HepG2 (cell line): ENCODE results near the gene SNAP47. TPM values are rescaled to one million over a fixed set of nuclear protein-coding genes. Genes with fewer than 3 reads are reported as not detected.

Source experiments
- ATAC-seq: fragments of 200-7000 bp; cut with Tn5 transposase; 3 replicates; pipeline ENCODE4 v1.9.1; 2020; ENCODE audit warnings: mild to moderate bottlenecking, moderate library complexity
- BruUV-seq: library from RNA; stranded (reverse); fragments of 400-500 nt; replicated peaks from 2 replicates; lab custom pipeline; 2021; lab: Mats Ljungman, UMichigan
- CTCF ChIA-PET: fragments of 300-600 bp; formaldehyde crosslinking; extraction: SDS; loops from one replicate; lab custom pipeline; 2021; ENCODE audit warnings: low total read pairs, inconsistent platforms, low intra/inter-chr PET ratio; lab: Yijun Ruan, JAX
- POLR2A ChIA-PET: fragments of 350-600 bp; sonication (Branson Sonifier 250); formaldehyde crosslinking; loops from one replicate; lab custom pipeline; 2020; ENCODE audit warnings: antibody characterized with exemption, inconsistent platforms; lab: Yijun Ruan, JAX
- DNase-seq: peaks from one replicate; pipeline ENCODE4 v3.0.0-alpha.2; 2015; ENCODE audit warnings: low spot score
- FAIRE-seq: peaks from 3 replicates; lab custom pipeline; 2011; peaks lifted over from hg19 to GRCh38; lab: Jason Lieb, UNC
- H2AFZ ChIP-seq: one replicate; pipeline ENCODE4 v1.6.1; 2011; ENCODE audit warnings: low read length, inconsistent platforms
- H3K27ac ChIP-seq: fragments of 300-600 bp; 3 replicates; pipeline ENCODE4 v1.8.0; 2011; ENCODE audit warnings: mixed run types, mild to moderate bottlenecking, mixed read lengths, low read length, inconsistent platforms; ENCODE audit not compliant: insufficient read depth; ENCODE audit errors: extremely low read length
- H3K27me3 ChIP-seq, 2 experiments: fragments of 200-600 bp in 1 of 2; 2 replicates in 1 of 2; 3 replicates in 1 of 2; pipeline versions ENCODE4 v1.6.0 to v1.8.0; 2011; ENCODE audit warnings: low read length in 2 of 2, mild to moderate bottlenecking in 2 of 2, moderate library complexity in 2 of 2, inconsistent platforms in 1 of 2; ENCODE audit not compliant: insufficient read depth in 2 of 2, control insufficient read depth in 1 of 2
- H3K36me3 ChIP-seq, 2 experiments: fragments of 200-600 bp in 1 of 2; replicated peaks in 1 of 2; 2 replicates in 1 of 2; 3 replicates in 1 of 2; pipeline versions ENCODE4 v1.5.1 to v1.8.0; 2011; ENCODE audit warnings: low read length in 2 of 2, inconsistent platforms in 1 of 2; ENCODE audit not compliant: insufficient read depth in 2 of 2, control insufficient read depth in 1 of 2
- H3K4me1 ChIP-seq: 2 replicates; pipeline ENCODE4 v1.5.1; 2012; ENCODE audit warnings: low read length, inconsistent platforms; ENCODE audit not compliant: insufficient read depth
- H3K4me2 ChIP-seq: 2 replicates; pipeline ENCODE4 v1.6.0; 2011; ENCODE audit warnings: low read depth, low read length, inconsistent platforms
- H3K4me3 ChIP-seq, 3 experiments: fragments of 200-600 bp in 1 of 3; sonication (generic), shearing (Covaris generic) in 1 of 3; replicated peaks in 1 of 3; 2 replicates each; pipeline ENCODE4 v1.5.1; 2011 to 2016; ENCODE audit warnings: low read length in 3 of 3, inconsistent platforms in 2 of 3, low read depth in 2 of 3, mild to moderate bottlenecking in 2 of 3, control low read depth in 1 of 3, mixed read lengths in 1 of 3; ENCODE audit not compliant: insufficient read depth in 1 of 3
- H3K79me2 ChIP-seq: one replicate; pipeline ENCODE4 v1.6.1; 2011; ENCODE audit warnings: low read length, inconsistent platforms; ENCODE audit not compliant: insufficient read depth
- H3K9ac ChIP-seq: 2 replicates; pipeline ENCODE4 v1.6.0; 2011; ENCODE audit warnings: mild to moderate bottlenecking, low read depth, low read length, inconsistent platforms; ENCODE audit not compliant: insufficient read depth
- H3K9me3 ChIP-seq: 2 replicates; pipeline ENCODE4 v1.5.1; 2012; ENCODE audit warnings: mild to moderate bottlenecking, low read length
- H4K20me1 ChIP-seq: 2 replicates; pipeline ENCODE4 v1.6.0; 2011; ENCODE audit warnings: inconsistent platforms, mild to moderate bottlenecking, low read length, moderate library complexity; ENCODE audit not compliant: insufficient read depth
- CEBPG ChIP-seq: IDR thresholded peaks from 2 replicates; pipeline ENCODE4 v1.6.1; 2016
- ESRRA ChIP-seq: sonication (generic); formaldehyde crosslinking; IDR thresholded peaks from 2 replicates; pipeline ENCODE4 v1.5.1; 2020; ENCODE audit warnings: mild to moderate bottlenecking, low read depth, missing genetic modification reagents
- GMEB2 ChIP-seq: IDR thresholded peaks from 2 replicates; pipeline ENCODE4 v1.6.1; 2016; ENCODE audit warnings: missing biosample characterization, missing genetic modification reagents, low read depth
- HES4 ChIP-seq: sonication (generic); formaldehyde crosslinking; IDR thresholded peaks from 2 replicates; pipeline ENCODE4 v1.9.0; 2021; ENCODE audit warnings: mild to moderate bottlenecking, missing genetic modification reagents, borderline replicate concordance
- HNF4G ChIP-seq, 2 experiments: sonication (generic) in 1 of 2; formaldehyde crosslinking in 1 of 2; IDR thresholded peaks; 2 replicates each; pipeline versions ENCODE4 v1.4.0 to v1.6.1; 2011 to 2020; ENCODE audit warnings: borderline replicate concordance in 2 of 2, low read depth in 2 of 2, mild to moderate bottlenecking in 2 of 2, low read length in 1 of 2, missing genetic modification reagents in 1 of 2, moderate library complexity in 1 of 2
- MAX ChIP-seq: IDR thresholded peaks from 2 replicates; pipeline ENCODE4 v1.6.1; 2012; ENCODE audit warnings: inconsistent platforms
- PRDM10 ChIP-seq: sonication (generic); formaldehyde crosslinking; IDR thresholded peaks from 2 replicates; pipeline ENCODE4 v1.4.0; 2020; ENCODE audit warnings: low read depth, missing genetic modification reagents
- RFX5 ChIP-seq: IDR thresholded peaks from 2 replicates; pipeline ENCODE4 v1.6.1; 2011; ENCODE audit warnings: low read depth, low read length, improper control_type of control experiment
- SATB2 ChIP-seq: sonication (generic); formaldehyde crosslinking; IDR thresholded peaks from 2 replicates; pipeline ENCODE4 v1.5.0; 2020; ENCODE audit warnings: missing genetic modification reagents
- SETDB1 ChIP-seq: sonication (generic); formaldehyde crosslinking; IDR thresholded peaks from 2 replicates; pipeline ENCODE4 v1.5.1; 2020; ENCODE audit warnings: missing genetic modification reagents, mild to moderate bottlenecking, borderline replicate concordance
- SKI ChIP-seq: fragments of 450-650 bp; IDR thresholded peaks from one replicate; pipeline ENCODE4 v1.6.1; 2018; ENCODE audit warnings: mild to moderate bottlenecking; ENCODE audit not compliant: partially characterized antibody
- TP53 ChIP-seq: sonication (generic); formaldehyde crosslinking; conservative IDR thresholded peaks from 2 replicates; pipeline ENCODE4 v1.4.0; 2020; ENCODE audit warnings: missing genetic modification reagents
- ZFY ChIP-seq: sonication (generic); formaldehyde crosslinking; IDR thresholded peaks from 2 replicates; pipeline ENCODE4 v1.4.0; 2020; ENCODE audit warnings: missing genetic modification reagents
- ZNF281 ChIP-seq: sonication (generic); formaldehyde crosslinking; IDR thresholded peaks from 2 replicates; pipeline ENCODE4 v1.4.0; 2020; ENCODE audit warnings: missing genetic modification reagents, borderline replicate concordance
- ZNF34 ChIP-seq: sonication (generic); formaldehyde crosslinking; IDR thresholded peaks from 2 replicates; pipeline ENCODE4 v1.4.0; 2020; ENCODE audit warnings: mild to moderate bottlenecking, missing genetic modification reagents, borderline replicate concordance
- WGBS: methylation state at CpG from one replicate; pipeline ENCODE4 v1.1.6; 2017; ENCODE audit warnings: low lambda C conversion rate; 5-methylcytosine and 5-hydroxymethylcytosine counted together
- in situ Hi-C: cut with HindIII; loops from 2 replicates; pipeline ENCODE4 v1.10.0; 2017; ENCODE audit warnings: low pct_unique_long_range_greater_than_20kb; ENCODE audit not compliant: extremely low pct_ligation_motif_present
- intact Hi-C: fragments of 100-400 bp; cut with micrococcal nuclease; formaldehyde crosslinking; loops from one replicate; pipeline ENCODE4 v1.10.0; 2022; ENCODE audit not compliant: unreplicated experiment
- polyA plus RNA-seq, 8 experiments: library from polyadenylated mRNA; depleted of rRNA in 3 of 8; stranded (reverse) in 7 of 8; unstranded in 1 of 8; fragments of >200 nt; fragmentation: Illumina TruSeq in 4 of 8; extraction: Trizol in 4 of 8; gene quantifications; 2 replicates each; pipeline versions ENCODE4 v1.2.1 to v1.2.3, GENCODE V29; 2011 to 2016; ENCODE audit warnings: low read depth in 4 of 8, missing spikeins in 1 of 8, mixed read lengths in 1 of 8; ENCODE audit not compliant: insufficient read depth in 1 of 8
- total RNA-seq, 5 experiments: library from RNA; depleted of rRNA; stranded (reverse); fragments of >200 nt; fragmentation: Illumina TruSeq; extraction: Trizol; gene quantifications; 2 replicates each; pipeline ENCODE4 v1.2.3, GENCODE V29; 2016; ENCODE audit warnings: low read depth in 1 of 5

The SNAP47 gene
- total and polyA plus RNA-seq, 2 of the 13 experiments (the other 11 are each of a cell fraction or from before 2014, with no cell fraction given): 13.6 to 25.1 TPM

GRCh38 chr1:227792216-227793078 is 57.2 kb downstream of the SNAP47 start:
- WGBS: 9% methylated on average over 8 of the region's 19 CpGs
- H3K27ac ChIP-seq: no peak overlapping the region
- H2AFZ ChIP-seq: no peak overlapping the region
- H3K9me3 ChIP-seq: no peaks in the 10 kb centered on the region
- H3K79me2 ChIP-seq: no peaks in the 10 kb centered on the region
- FAIRE-seq: no peak
- no peak for ATAC-seq
- no peak overlapping the region for H3K4me2 ChIP-seq
- peaks cover 11 to 48% of the 10 kb centered on the region in 2 experiments; a peak in 4 of 5 replicates for H3K27me3 ChIP-seq
- BruUV-seq: no TSS peak
- POLR2A ChIA-PET: no interaction called here
- H3K4me3 ChIP-seq: no peak overlapping the region
- H3K9ac ChIP-seq: no peak overlapping the region
- CTCF ChIA-PET: no interaction called here
- H3K4me1 ChIP-seq: peaks cover 13% of the 10 kb centered on the region
- in situ Hi-C loops: no loop called here
- H4K20me1 ChIP-seq: no peaks in the 10 kb centered on the region
- intact Hi-C loops: no loop called here
- DNase-seq: no peak
- no peaks in the 10 kb centered on the region for H3K36me3 ChIP-seq
- no peak for TF ChIP-seq ZNF281 (CRISPR knock-in tag)
- TF ChIP-seq PRDM10 (CRISPR knock-in tag): no peak
- no peak for TF ChIP-seq ZFY (CRISPR knock-in tag)
- no peak for TF ChIP-seq HES4
- TF ChIP-seq SKI: no peak
- no peak for TF ChIP-seq ZNF34 (CRISPR knock-in tag)
- no peak for TF ChIP-seq CEBPG
- TF ChIP-seq RFX5: no peak
- TF ChIP-seq ESRRA (CRISPR knock-in tag): no peak
- TF ChIP-seq TP53 (CRISPR knock-in tag): no peak
- TF ChIP-seq HNF4G (IDR thresholded peaks at IDR 0.05; ENCODE audit: borderline replicate concordance, low read depth, low read length): no peak
- no peak for TF ChIP-seq HNF4G (CRISPR knock-in tag; IDR thresholded peaks at IDR 0.05; ENCODE audit: borderline replicate concordance, low read depth)
- TF ChIP-seq SATB2 (CRISPR knock-in tag): no peak
- TF ChIP-seq GMEB2 (CRISPR knock-in tag): no peak
- TF ChIP-seq MAX: 0 out of 2 replicates have a peak, but pooled peaks have one; percentile 18
- no peak for TF ChIP-seq SETDB1 (CRISPR knock-in tag)
